Endothelial cell of umbilical vein (primary cell): ENCODE measurements around the gene SPINK9. TPM values are rescaled to one million over a fixed set of nuclear protein-coding genes. Genes with fewer than 3 reads are reported as not detected.

Experiments
- BruUV-seq: library from RNA; stranded (reverse); fragments of 400-500 nt; replicated peaks from 2 replicates; lab custom pipeline; 2021; lab: Mats Ljungman, UMichigan
- CTCF ChIA-PET: fragments of 300-600, 350-600 bp; sonication (Branson Sonifier 250); formaldehyde crosslinking; loops from one replicate; lab custom pipeline; 2021; ENCODE audit warnings: antibody characterized with exemption, inconsistent platforms; lab: Charles Lee
- POLR2A ChIA-PET: fragments of 300-600, 350-600 bp; sonication (Branson Sonifier 250); formaldehyde crosslinking; loops from one replicate; lab custom pipeline; 2021; ENCODE audit warnings: antibody characterized with exemption, inconsistent platforms; lab: Charles Lee
- DNase-seq: peaks from one replicate; pipeline ENCODE4 v3.0.0-alpha.2; 2011; ENCODE audit warnings: low read depth, low spot score
- FAIRE-seq: peaks from 2 replicates; lab custom pipeline; 2011; peaks lifted over from hg19 to GRCh38; lab: Jason Lieb, UNC
- H2AFZ ChIP-seq: 2 replicates; pipeline ENCODE4 v1.6.0; 2012; ENCODE audit warnings: low read depth, low read length, control low read depth, inconsistent platforms
- H3K27ac ChIP-seq: 2 replicates; pipeline ENCODE4 v1.5.1; 2011; ENCODE audit warnings: low read depth, mild to moderate bottlenecking, control low read depth, low read length, moderate library complexity; ENCODE audit not compliant: insufficient read depth
- H3K27me3 ChIP-seq, 2 experiments: 2 replicates each; pipeline versions ENCODE4 v1.6.0 to v1.6.1; 2011; ENCODE audit warnings: low read length in 2 of 2, mixed read lengths in 1 of 2; ENCODE audit not compliant: control insufficient read depth in 2 of 2, insufficient read depth in 2 of 2
- H3K36me3 ChIP-seq, 2 experiments: 2 replicates in 1 of 2; 3 replicates in 1 of 2; pipeline ENCODE4 v1.5.1; 2011; ENCODE audit warnings: low read length in 2 of 2, mild to moderate bottlenecking in 1 of 2, moderate library complexity in 1 of 2; ENCODE audit not compliant: control insufficient read depth in 2 of 2, insufficient read depth in 2 of 2; ENCODE audit errors: extremely low read depth in 1 of 2
- H3K4me1 ChIP-seq: 3 replicates; pipeline ENCODE4 v1.5.1; 2011; ENCODE audit warnings: mild to moderate bottlenecking, low read length; ENCODE audit not compliant: control insufficient read depth, insufficient read depth; ENCODE audit errors: extremely low read depth
- H3K4me2 ChIP-seq: 2 replicates; pipeline ENCODE4 v1.6.1; 2011; ENCODE audit warnings: low read length, control low read depth, mixed read lengths; ENCODE audit not compliant: insufficient read depth
- H3K4me3 ChIP-seq, 3 experiments: fragments of 200-600 bp in 1 of 3; sonication (generic), shearing (Covaris generic) in 1 of 3; replicated peaks in 1 of 3; 2 replicates each; pipeline ENCODE4 v1.5.1; 2011 to 2016; ENCODE audit warnings: control low read depth in 3 of 3, low read length in 3 of 3, mild to moderate bottlenecking in 2 of 3, inconsistent platforms in 1 of 3, low read depth in 1 of 3, moderate library complexity in 1 of 3; ENCODE audit not compliant: insufficient read depth in 1 of 3
- H3K79me2 ChIP-seq: 2 replicates; pipeline ENCODE4 v1.6.0; 2012; ENCODE audit warnings: low read length, inconsistent platforms; ENCODE audit not compliant: control insufficient read depth, insufficient read depth
- H3K9ac ChIP-seq: replicated peaks from 2 replicates; pipeline ENCODE3; 2011; ENCODE audit warnings: low read length, control low read depth; ENCODE audit not compliant: insufficient read depth; ENCODE audit errors: extremely low read depth
- H3K9me1 ChIP-seq: replicated peaks from 3 replicates; pipeline ENCODE4 v1.6.0; 2011; ENCODE audit warnings: mild to moderate bottlenecking, low read length; ENCODE audit not compliant: control insufficient read depth, insufficient read depth; ENCODE audit errors: extremely low read depth
- H3K9me3 ChIP-seq: replicated peaks from 2 replicates; pipeline ENCODE4 v1.5.1; 2012; ENCODE audit warnings: low read length, inconsistent platforms; ENCODE audit not compliant: control insufficient read depth, insufficient read depth
- H4K20me1 ChIP-seq: replicated peaks from 2 replicates; pipeline ENCODE3; 2011; ENCODE audit warnings: mild to moderate bottlenecking, low read length; ENCODE audit not compliant: control insufficient read depth, insufficient read depth; ENCODE audit errors: extremely low read depth
- EZH2 ChIP-seq: IDR thresholded peaks from 2 replicates; pipeline ENCODE4 v1.6.1; 2012; ENCODE audit warnings: borderline replicate concordance, low read depth, mild to moderate bottlenecking, moderate library complexity, low read length, inconsistent platforms; ENCODE audit not compliant: severe bottlenecking
- FOS ChIP-seq: IDR thresholded peaks from 2 replicates; pipeline ENCODE4 v1.6.1; 2011; ENCODE audit warnings: mild to moderate bottlenecking, low read length, moderate library complexity, borderline replicate concordance; ENCODE audit not compliant: insufficient read depth
- GATA2 ChIP-seq: IDR thresholded peaks from 2 replicates; pipeline ENCODE4 v1.7.0; 2011; ENCODE audit warnings: low read depth, mild to moderate bottlenecking, moderate library complexity, mixed read lengths, low read length; ENCODE audit not compliant: insufficient read length, insufficient read depth
- JUN ChIP-seq: IDR thresholded peaks from 2 replicates; pipeline ENCODE4 v1.6.1; 2011; ENCODE audit warnings: borderline replicate concordance, low read depth; ENCODE audit not compliant: insufficient read length, insufficient read depth
- MYC ChIP-seq: IDR thresholded peaks from one replicate; pipeline ENCODE4 v1.6.1; 2011; ENCODE audit warnings: mild to moderate bottlenecking, low read depth, low read length
- POLR2A ChIP-seq: IDR thresholded peaks from 2 replicates; pipeline ENCODE4 v1.6.1; 2012; ENCODE audit warnings: low read depth, mild to moderate bottlenecking, control low read depth, low read length
- POLR2AphosphoS5 ChIP-seq: IDR thresholded peaks from 2 replicates; pipeline ENCODE4 v1.6.1; 2012; ENCODE audit warnings: low read depth, mild to moderate bottlenecking, control low read depth, low read length, moderate library complexity; ENCODE audit not compliant: insufficient read depth
- dilution Hi-C: fragments of 300-500 bp; cut with MboI; formaldehyde crosslinking; loops from one replicate; pipeline ENCODE4 v1.15.0; 2019; ENCODE audit warnings: low sequenced_read_pairs; ENCODE audit not compliant: extremely low pct_ligation_motif_present
- intact Hi-C: fragments of 100-400 bp; cut with micrococcal nuclease; formaldehyde crosslinking; loops from one replicate; pipeline ENCODE4 v1.10.0; 2022
- polyA plus RNA-seq, 4 experiments: library from polyadenylated mRNA; depleted of rRNA in 3 of 4; stranded (reverse) in 3 of 4; unstranded in 1 of 4; fragments of >200 nt; gene quantifications; 2 replicates each; pipeline versions ENCODE4 v1.2.1 to v1.2.3, GENCODE V29; 2011 to 2012; ENCODE audit warnings: missing spikeins in 1 of 4
- total RNA-seq: library from RNA; stranded (reverse); gene quantifications from 2 replicates; pipeline ENCODE4 v1.2.3, GENCODE V29; 2021
- TF ChIP-seq, protein P1 (sequence below): IDR thresholded peaks from 2 replicates; pipeline ENCODE4 v1.6.1; 2011; ENCODE audit not compliant: insufficient read depth, insufficient read length
- TF ChIP-seq, protein P2 (sequence below), 2 donors: IDR thresholded peaks; 1 replicate in 1 of 2; 2 replicates in 1 of 2; pipeline ENCODE4 v1.5.1; 2011; ENCODE audit warnings: low read length in 2 of 2, mild to moderate bottlenecking in 2 of 2, moderate library complexity in 2 of 2, control low read depth in 1 of 2, inconsistent platforms in 1 of 2, low read depth in 1 of 2; ENCODE audit not compliant: insufficient read depth in 1 of 2; ENCODE audit errors: extremely low read depth in 1 of 2

The SPINK9 gene
- total and polyA plus RNA-seq, 2 donors (not counting 3 experiments of a cell fraction or from before 2014, with no cell fraction given): not detected

- intact Hi-C loops: no loop called here
- H3K4me2 ChIP-seq: no peak overlapping the region
- ChIA-PET CTCF (no interaction called here), POLR2A (no interaction called here)
- no peaks in the 10 kb centered on the region for H3K36me3 ChIP-seq
- no peaks in the 10 kb centered on the region for H4K20me1 ChIP-seq
- H3K4me3 ChIP-seq: no peak overlapping the region
- no peaks in the 10 kb centered on the region for H3K9me3 ChIP-seq
- no peak overlapping the region for H2AFZ ChIP-seq
- H3K4me1 ChIP-seq: no peaks in the 10 kb centered on the region
- no peaks in the 10 kb centered on the region for H3K79me2 ChIP-seq
- no peaks in the 10 kb centered on the region for H3K27me3 ChIP-seq
- DNase-seq: no peak
- BruUV-seq: no TSS peak
- TF ChIP-seq GATA2 (no peak), MYC (no peak), POLR2AphosphoS5 (no peak), POLR2A (no peak), EZH2 (no peak), JUN (no peak), FOS (no peak)
- TF ChIP-seq, protein P1, sequence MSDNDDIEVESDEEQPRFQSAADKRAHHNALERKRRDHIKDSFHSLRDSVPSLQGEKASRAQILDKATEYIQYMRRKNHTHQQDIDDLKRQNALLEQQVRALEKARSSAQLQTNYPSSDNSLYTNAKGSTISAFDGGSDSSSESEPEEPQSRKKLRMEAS: no peak
- TF ChIP-seq, protein P2, sequence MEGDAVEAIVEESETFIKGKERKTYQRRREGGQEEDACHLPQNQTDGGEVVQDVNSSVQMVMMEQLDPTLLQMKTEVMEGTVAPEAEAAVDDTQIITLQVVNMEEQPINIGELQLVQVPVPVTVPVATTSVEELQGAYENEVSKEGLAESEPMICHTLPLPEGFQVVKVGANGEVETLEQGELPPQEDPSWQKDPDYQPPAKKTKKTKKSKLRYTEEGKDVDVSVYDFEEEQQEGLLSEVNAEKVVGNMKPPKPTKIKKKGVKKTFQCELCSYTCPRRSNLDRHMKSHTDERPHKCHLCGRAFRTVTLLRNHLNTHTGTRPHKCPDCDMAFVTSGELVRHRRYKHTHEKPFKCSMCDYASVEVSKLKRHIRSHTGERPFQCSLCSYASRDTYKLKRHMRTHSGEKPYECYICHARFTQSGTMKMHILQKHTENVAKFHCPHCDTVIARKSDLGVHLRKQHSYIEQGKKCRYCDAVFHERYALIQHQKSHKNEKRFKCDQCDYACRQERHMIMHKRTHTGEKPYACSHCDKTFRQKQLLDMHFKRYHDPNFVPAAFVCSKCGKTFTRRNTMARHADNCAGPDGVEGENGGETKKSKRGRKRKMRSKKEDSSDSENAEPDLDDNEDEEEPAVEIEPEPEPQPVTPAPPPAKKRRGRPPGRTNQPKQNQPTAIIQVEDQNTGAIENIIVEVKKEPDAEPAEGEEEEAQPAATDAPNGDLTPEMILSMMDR (IDR thresholded peaks at IDR 0.05; ENCODE audit: extremely low read depth in 1 of 2, insufficient read depth in 1 of 2, low read depth in 1 of 2, low read length in 2 of 2): no peak
- FAIRE-seq: no peak
- dilution Hi-C loops: no loop called here
- no peaks in the 10 kb centered on the region for H3K9me1 ChIP-seq
- H3K9ac ChIP-seq: no peak overlapping the region
- H3K27ac ChIP-seq: no peak overlapping the region
These were observed 8.5 kb downstream of the SPINK9 start for GRCh38 chr5:148343603-148344487.
